Measurements from ENCODE around the gene MED12. TPM values are rescaled to one million over a fixed set of nuclear protein-coding genes. Genes with fewer than 3 reads are reported as not detected.

Gene MED12
- total RNA-seq, 3 donors from 2014 or later (not counting 1 experiment from before 2014, with no cell fraction given), result 111 to 156 (median 115) TPM

- no peak for ATAC-seq
- over 99% methylated on average over 15 of the region's 17 CpGs for WGBS (ENCODE audit: insufficient coverage)
- no peak overlapping the region for H3K27ac Mint-ChIP-seq
- Histone ChIP-seq H3K9me3 (ENCODE audit: control insufficient read depth, insufficient read depth, low read length) (no peaks in the 10 kb centered on the region), H3K27me3 (ENCODE audit: control insufficient read depth, insufficient read depth, low read length) (no peaks in the 10 kb centered on the region), H3K4me3 (ENCODE audit: low read length) (no peak overlapping the region), H3K36me3 (ENCODE audit: control insufficient read depth, insufficient read depth, low read length) (no peaks in the 10 kb centered on the region), H3K4me1 (ENCODE audit: control insufficient read depth, insufficient read depth, low read length) (no peaks in the 10 kb centered on the region), H3K27ac (ENCODE audit: low read length) (no peak overlapping the region)
- H3K4me1 Mint-ChIP-seq, result peaks cover 5 to 6% of the 10 kb centered on the region in 2 donors
- H3K9me3 Mint-ChIP-seq, result no peaks in the 10 kb centered on the region
- intact Hi-C loops (cut with micrococcal nuclease), result no loop called here
- no peak for DNase-seq
- no peaks in the 10 kb centered on the region for H3K36me3 Mint-ChIP-seq
- H3K27me3 Mint-ChIP-seq (ENCODE audit: low read depth in 2 of 2), result no peaks in the 10 kb centered on the region
- TF ChIP-seq, protein P1, sequence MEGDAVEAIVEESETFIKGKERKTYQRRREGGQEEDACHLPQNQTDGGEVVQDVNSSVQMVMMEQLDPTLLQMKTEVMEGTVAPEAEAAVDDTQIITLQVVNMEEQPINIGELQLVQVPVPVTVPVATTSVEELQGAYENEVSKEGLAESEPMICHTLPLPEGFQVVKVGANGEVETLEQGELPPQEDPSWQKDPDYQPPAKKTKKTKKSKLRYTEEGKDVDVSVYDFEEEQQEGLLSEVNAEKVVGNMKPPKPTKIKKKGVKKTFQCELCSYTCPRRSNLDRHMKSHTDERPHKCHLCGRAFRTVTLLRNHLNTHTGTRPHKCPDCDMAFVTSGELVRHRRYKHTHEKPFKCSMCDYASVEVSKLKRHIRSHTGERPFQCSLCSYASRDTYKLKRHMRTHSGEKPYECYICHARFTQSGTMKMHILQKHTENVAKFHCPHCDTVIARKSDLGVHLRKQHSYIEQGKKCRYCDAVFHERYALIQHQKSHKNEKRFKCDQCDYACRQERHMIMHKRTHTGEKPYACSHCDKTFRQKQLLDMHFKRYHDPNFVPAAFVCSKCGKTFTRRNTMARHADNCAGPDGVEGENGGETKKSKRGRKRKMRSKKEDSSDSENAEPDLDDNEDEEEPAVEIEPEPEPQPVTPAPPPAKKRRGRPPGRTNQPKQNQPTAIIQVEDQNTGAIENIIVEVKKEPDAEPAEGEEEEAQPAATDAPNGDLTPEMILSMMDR (IDR thresholded peaks at IDR 0.05), result no peak
- no peak overlapping the region for H3K4me3 Mint-ChIP-seq
These were observed 48.8 kb downstream of the MED12 start for GRCh38 chrX:71167031-71167781.

- no peak for ATAC-seq
- Histone ChIP-seq H3K9me3 (ENCODE audit: control insufficient read depth, insufficient read depth, low read length) (no peaks in the 10 kb centered on the region), H3K4me3 (ENCODE audit: low read length) (no peak overlapping the region), H3K27me3 (ENCODE audit: control insufficient read depth, insufficient read depth, low read length) (no peaks in the 10 kb centered on the region), H3K4me1 (ENCODE audit: control insufficient read depth, insufficient read depth, low read length) (no peaks in the 10 kb centered on the region), H3K27ac (ENCODE audit: low read length) (no peak overlapping the region), H3K36me3 (ENCODE audit: control insufficient read depth, insufficient read depth, low read length) (no peaks in the 10 kb centered on the region)
- 96% methylated on average over 4 of the region's 8 CpGs for WGBS (ENCODE audit: insufficient coverage)
- no peak for DNase-seq
- TF ChIP-seq, protein P1 (IDR thresholded peaks at IDR 0.05), result no peak
- Mint-ChIP-seq H3K36me3 (no peaks in the 10 kb centered on the region), H3K9me3 (no peaks in the 10 kb centered on the region), H3K27ac (no peak overlapping the region), H3K27me3 (ENCODE audit: low read depth in 2 of 2) (no peaks in the 10 kb centered on the region), H3K4me1 (peaks cover 5 to 6% of the 10 kb centered on the region in 2 donors), H3K4me3 (no peak overlapping the region)
- intact Hi-C loops (cut with micrococcal nuclease), result no loop called here
These were observed 49.7 kb downstream of the MED12 start for GRCh38 chrX:71168134-71168533.

GRCh38 chrX:71169586-71169985 lies 51.2 kb downstream of the MED12 start:
- no peaks in the 10 kb centered on the region for H3K36me3 Mint-ChIP-seq
- H3K4me3 Mint-ChIP-seq, result no peak overlapping the region
- H3K9me3 Mint-ChIP-seq, result no peaks in the 10 kb centered on the region
- H3K4me1 Mint-ChIP-seq, result peaks cover 5 to 6% of the 10 kb centered on the region in 2 donors
- H3K27me3 Mint-ChIP-seq (ENCODE audit: low read depth in 2 of 2), result no peaks in the 10 kb centered on the region
- no peak overlapping the region for H3K27ac Mint-ChIP-seq
- Histone ChIP-seq H3K36me3 (ENCODE audit: control insufficient read depth, insufficient read depth, low read length) (no peaks in the 10 kb centered on the region), H3K4me1 (ENCODE audit: control insufficient read depth, insufficient read depth, low read length) (no peaks in the 10 kb centered on the region), H3K27ac (ENCODE audit: low read length) (no peak overlapping the region), H3K9me3 (ENCODE audit: control insufficient read depth, insufficient read depth, low read length) (no peaks in the 10 kb centered on the region), H3K4me3 (ENCODE audit: low read length) (no peak overlapping the region), H3K27me3 (ENCODE audit: control insufficient read depth, insufficient read depth, low read length) (no peaks in the 10 kb centered on the region)
- intact Hi-C loops (cut with micrococcal nuclease), result no loop called here
- TF ChIP-seq, protein P1 (IDR thresholded peaks at IDR 0.05), result no peak
- 95% methylated on average over 22 of the region's 22 CpGs for WGBS (ENCODE audit: insufficient coverage)
- ATAC-seq (no peak), DNase-seq (no peak)

DNA sequence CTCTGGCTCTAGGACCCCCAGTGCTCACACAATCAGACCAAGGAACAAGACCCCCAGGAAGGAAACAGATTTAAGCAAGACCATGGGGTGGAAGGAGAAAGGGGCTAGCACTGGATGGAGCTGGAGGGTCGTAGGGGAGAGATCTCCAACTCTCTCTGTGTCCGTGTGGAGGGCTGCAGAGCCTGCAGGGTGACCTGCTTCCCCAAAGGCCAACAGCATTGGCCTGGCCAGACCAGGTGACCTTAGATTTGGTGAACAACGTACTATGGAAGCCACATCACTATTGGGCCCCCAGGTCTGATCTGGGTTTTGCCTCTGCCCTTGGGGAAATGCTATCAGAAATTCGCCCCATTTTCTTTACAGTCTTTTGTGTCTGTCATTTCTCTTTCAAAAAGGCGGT lies 52.3 kb downstream of the MED12 start:
- Mint-ChIP-seq H3K36me3 (no peaks in the 10 kb centered on the region), H3K27me3 (ENCODE audit: low read depth in 2 of 2) (no peaks in the 10 kb centered on the region), H3K4me1 (peaks cover 5 to 6% of the 10 kb centered on the region in 2 donors), H3K9me3 (no peaks in the 10 kb centered on the region), H3K4me3 (no peak overlapping the region), H3K27ac (no peak overlapping the region)
- ATAC-seq (no peak), DNase-seq (no peak)
- 89% methylated on average over 3 of the region's 5 CpGs for WGBS (ENCODE audit: insufficient coverage)
- TF ChIP-seq, protein P1 (IDR thresholded peaks at IDR 0.05), result no peak
- Histone ChIP-seq H3K27me3 (ENCODE audit: control insufficient read depth, insufficient read depth, low read length) (no peaks in the 10 kb centered on the region), H3K27ac (ENCODE audit: low read length) (no peak overlapping the region), H3K4me3 (ENCODE audit: low read length) (no peak overlapping the region), H3K36me3 (ENCODE audit: control insufficient read depth, insufficient read depth, low read length) (no peaks in the 10 kb centered on the region), H3K9me3 (ENCODE audit: control insufficient read depth, insufficient read depth, low read length) (no peaks in the 10 kb centered on the region), H3K4me1 (ENCODE audit: control insufficient read depth, insufficient read depth, low read length) (no peaks in the 10 kb centered on the region)
- intact Hi-C loops (cut with micrococcal nuclease), result no loop called here
